ENCODE data around the gene ENO1. TPM values are rescaled to one million over a fixed set of nuclear protein-coding genes. Genes with fewer than 3 reads are reported as not detected.

Gene ENO1
- total RNA-seq, 1 experiment from 2014 or later, result 3,884 TPM

GRCh38 chr1:8863794-8864233 lies 14.7 kb downstream of the ENO1 start:
- Histone ChIP-seq H3K4me3 (no peak overlapping the region), H3K9me3 (no peaks in the 10 kb centered on the region), H3K36me3 (peaks cover 98% of the 10 kb centered on the region), H3K27me3 (no peaks in the 10 kb centered on the region)
- DNase-seq, result no peak

GRCh38 chr1:8863138-8863537 lies 15.3 kb downstream of the ENO1 start:
- H3K27me3 ChIP-seq, result no peaks in the 10 kb centered on the region; the same call in 1 of the 2 replicates
- DNase-seq, result no peak
- no peak overlapping the region for H3K4me3 ChIP-seq
- H3K36me3 ChIP-seq, result peaks cover 98% of the 10 kb centered on the region
- H3K9me3 ChIP-seq, result no peaks in the 10 kb centered on the region

- no peak for DNase-seq
- H3K27me3 ChIP-seq, result no peaks in the 10 kb centered on the region; the same call in 1 of the 2 replicates
- H3K36me3 ChIP-seq, result peaks cover 98% of the 10 kb centered on the region
- no peaks in the 10 kb centered on the region for H3K9me3 ChIP-seq
- no peak overlapping the region for H3K4me3 ChIP-seq
Observed at GRCh38 chr1:8862528-8862927, 16.0 kb downstream of the ENO1 start.

- Histone ChIP-seq H3K9me3 (no peaks in the 10 kb centered on the region), H3K27me3 (no peaks in the 10 kb centered on the region; the same call in 1 of the 2 replicates), H3K4me3 (no peak overlapping the region), H3K36me3 (peaks cover 91% of the 10 kb centered on the region)
- DNase-seq, result no peak
Observed at GRCh38 chr1:8860738-8861516, 17.6 kb downstream of the ENO1 start.

GRCh38 chr1:8858888-8859706 lies 19.4 kb downstream of the ENO1 start:
- peaks cover 73% of the 10 kb centered on the region for H3K36me3 ChIP-seq
- no peak overlapping the region for H3K4me3 ChIP-seq
- DNase-seq, result no peak
- no peaks in the 10 kb centered on the region; the same call in 1 of the 2 replicates for H3K27me3 ChIP-seq
- H3K9me3 ChIP-seq, result no peaks in the 10 kb centered on the region

- H3K27me3 ChIP-seq, result no peaks in the 10 kb centered on the region; the same call in 1 of the 2 replicates
- no peaks in the 10 kb centered on the region for H3K9me3 ChIP-seq
- peak; percentile 37 for DNase-seq
- H3K36me3 ChIP-seq, result peaks cover 64% of the 10 kb centered on the region
- H3K4me3 ChIP-seq, result no peak overlapping the region
Observed at GRCh38 chr1:8858112-8858668, 20.3 kb downstream of the ENO1 start.

- Histone ChIP-seq H3K36me3 (peaks cover 51% of the 10 kb centered on the region), H3K9me3 (no peaks in the 10 kb centered on the region), H3K27me3 (no peaks in the 10 kb centered on the region; the same call in 1 of the 2 replicates), H3K4me3 (no peak overlapping the region)
- DNase-seq, result no peak
Observed at GRCh38 chr1:8856689-8857412, 21.6 kb downstream of the ENO1 start.

- no peaks in the 10 kb centered on the region; the same call in 1 of the 2 replicates for H3K27me3 ChIP-seq
- no peak for DNase-seq
- H3K4me3 ChIP-seq, result no peak overlapping the region
- peaks cover 25% of the 10 kb centered on the region for H3K36me3 ChIP-seq
- H3K9me3 ChIP-seq, result no peaks in the 10 kb centered on the region
Observed at GRCh38 chr1:8854240-8854639, 24.2 kb downstream of the ENO1 start.

- DNase-seq, result no peak
- H3K9me3 ChIP-seq, result no peaks in the 10 kb centered on the region
- 0 out of 2 replicates have a peak, but pooled peaks cover under 1% of the 10 kb centered on the region for H3K36me3 ChIP-seq
- no peak overlapping the region for H3K4me3 ChIP-seq
- H3K27me3 ChIP-seq, result no peaks in the 10 kb centered on the region
Observed at GRCh38 chr1:8851060-8851459, 27.4 kb downstream of the ENO1 start.

GRCh38 chr1:8848663-8849386 lies 29.7 kb downstream of the ENO1 start:
- no peak overlapping the region for H3K4me3 ChIP-seq
- H3K9me3 ChIP-seq, result no peaks in the 10 kb centered on the region
- H3K27me3 ChIP-seq, result no peaks in the 10 kb centered on the region
- no peaks in the 10 kb centered on the region for H3K36me3 ChIP-seq
- peak; percentile 95 for DNase-seq

GRCh38 chr1:8847990-8848389 lies 30.5 kb downstream of the ENO1 start:
- Histone ChIP-seq H3K36me3 (no peaks in the 10 kb centered on the region), H3K27me3 (no peaks in the 10 kb centered on the region), H3K4me3 (no peak overlapping the region), H3K9me3 (no peaks in the 10 kb centered on the region)
- DNase-seq, result no peak

GRCh38 chr1:8846263-8846662 lies 32.2 kb downstream of the ENO1 start:
- H3K9me3 ChIP-seq, result no peaks in the 10 kb centered on the region
- DNase-seq, result no peak
- H3K27me3 ChIP-seq, result no peaks in the 10 kb centered on the region
- no peaks in the 10 kb centered on the region for H3K36me3 ChIP-seq
- no peak overlapping the region for H3K4me3 ChIP-seq

- no peaks in the 10 kb centered on the region for H3K36me3 ChIP-seq
- no peaks in the 10 kb centered on the region for H3K9me3 ChIP-seq
- no peak overlapping the region for H3K4me3 ChIP-seq
- DNase-seq, result no peak
- H3K27me3 ChIP-seq, result no peaks in the 10 kb centered on the region
Observed at GRCh38 chr1:8845104-8846097, 33.1 kb downstream of the ENO1 start.

- DNase-seq, result no peak
- H3K9me3 ChIP-seq, result no peaks in the 10 kb centered on the region
- no peaks in the 10 kb centered on the region for H3K27me3 ChIP-seq
- no peak overlapping the region for H3K4me3 ChIP-seq
- no peaks in the 10 kb centered on the region for H3K36me3 ChIP-seq
Observed at GRCh38 chr1:8844501-8845006, 33.9 kb downstream of the ENO1 start.

- Histone ChIP-seq H3K36me3 (no peaks in the 10 kb centered on the region), H3K9me3 (no peaks in the 10 kb centered on the region), H3K4me3 (no peak overlapping the region), H3K27me3 (no peaks in the 10 kb centered on the region)
- DNase-seq, result no peak
Observed at GRCh38 chr1:8841395-8841794, 37.1 kb downstream of the ENO1 start.
